Stimulated activated CD8-positive, alpha-beta memory T cell treated with anti-CD3 and anti-CD28 coated beads, Interleukin-4, amount 100 ng/mL, for 24 hours (primary cell): ENCODE results near the gene RAB5B.

Source experiments
- DNase-seq: peaks from one replicate; pipeline ENCODE4 v3.0.0-alpha.2; 2020; ENCODE audit warnings: low read depth

Gene RAB5B

GRCh38 chr12:55973599-55974307 is at the start of gene RAB5B:
Gene RAB5B (plus strand): TSS chr12:55974078. CDS start chr12:55986961, 12,883 bp downstream.
- peak; percentile 97 for DNase-seq

GRCh38 chr12:55925371-55925770 is 48.5 kb upstream of the RAB5B start:
- DNase-seq, result no peak

GRCh38 chr12:55925870-55926737 is 47.8 kb upstream of the RAB5B start:
- no peak for DNase-seq

GRCh38 chr12:55926738-55927587 is 46.9 kb upstream of the RAB5B start:
- DNase-seq, result peak; percentile 87

GRCh38 chr12:55927588-55928502 is 46.0 kb upstream of the RAB5B start, which contains the start of gene PYM1:
Gene PYM1 (minus strand): TSS chr12:55927894. CDS start chr12:55927761, 133 bp downstream.
- peak; percentile 46 for DNase-seq

GRCh38 chr12:55929306-55929791 is 44.5 kb upstream of the RAB5B start:
- peak; percentile 70 for DNase-seq

GRCh38 chr12:55930771-55931316 is 43.0 kb upstream of the RAB5B start, which contains the start of gene DGKA:
Gene DGKA (plus strand): TSS chr12:55931162. CDS start chr12:55936504, 5,342 bp downstream.
- DNase-seq, result peak; percentile 70

- DNase-seq, result no peak
These were observed 42.5 kb upstream of the RAB5B start for GRCh38 chr12:55931317-55931779.

- DNase-seq, result no peak
These were observed 41.9 kb upstream of the RAB5B start for GRCh38 chr12:55931780-55932550.

GRCh38 chr12:55932551-55932910 is 41.3 kb upstream of the RAB5B start:
- DNase-seq, result no peak

GRCh38 chr12:55933169-55933798 is 40.6 kb upstream of the RAB5B start:
- DNase-seq, result no peak

- no peak for DNase-seq
These were observed 39.8 kb upstream of the RAB5B start for GRCh38 chr12:55933799-55934742.

GRCh38 chr12:55934773-55935172 is 39.1 kb upstream of the RAB5B start:
- DNase-seq, result no peak

- DNase-seq, result no peak
These were observed 38.1 kb upstream of the RAB5B start for GRCh38 chr12:55935738-55936151.

- DNase-seq, result no peak
These were observed 35.9 kb upstream of the RAB5B start for GRCh38 chr12:55937981-55938380.

GRCh38 chr12:55938826-55939501 is 34.9 kb upstream of the RAB5B start:
- no peak for DNase-seq

- DNase-seq, result peak; percentile 73
These were observed 33.7 kb upstream of the RAB5B start for GRCh38 chr12:55940065-55940732.
